GM12878 (cell line): ENCODE results near the gene HPS6. TPM values are rescaled to one million over a fixed set of nuclear protein-coding genes. Genes with fewer than 3 reads are reported as not detected.

Experiments
- ATAC-seq: fragments of 200-7000 bp; cut with Tn5 transposase; 3 replicates; pipeline ENCODE4 v1.9.1; 2020; ENCODE audit warnings: mild to moderate bottlenecking, moderate library complexity
- BruUV-seq: library from RNA; stranded (reverse); fragments of 400-500 nt; replicated peaks from 2 replicates; lab custom pipeline; 2021; lab: Mats Ljungman, UMichigan
- CTCF ChIA-PET: fragments of 300-600 bp; sonication (Branson Sonifier 250); formaldehyde crosslinking; extraction: SDS; loops from one replicate; lab custom pipeline; 2021; ENCODE audit warnings: inconsistent platforms; lab: Yijun Ruan, JAX
- POLR2A ChIA-PET: fragments of 350-600 bp; formaldehyde crosslinking; extraction: SDS; loops from one replicate; lab custom pipeline; 2021; ENCODE audit warnings: inconsistent platforms; lab: Charles Lee
- RAD21 ChIA-PET: fragments of 300-600 bp; sonication (Branson Sonifier 250); formaldehyde crosslinking; loops from one replicate; lab custom pipeline; 2023; ENCODE audit warnings: antibody characterized with exemption; ENCODE audit not compliant: unreplicated experiment; lab: Charles Lee
- SMC1A ChIA-PET: fragments of 300-600 bp; sonication (Branson Sonifier 250); formaldehyde crosslinking; loops from one replicate; lab custom pipeline; 2023; ENCODE audit not compliant: unreplicated experiment, uncharacterized antibody; lab: Charles Lee
- DNase-seq: peaks from one replicate; pipeline ENCODE4 v3.0.0-alpha.2; 2011; ENCODE audit warnings: low read depth, low spot score
- FAIRE-seq: peaks from 3 replicates; lab custom pipeline; 2011; peaks lifted over from hg19 to GRCh38; lab: Jason Lieb, UNC
- H2AFZ ChIP-seq: 2 replicates; pipeline ENCODE4 v1.6.0; 2011; ENCODE audit warnings: low read depth, low read length, control low read depth; ENCODE audit not compliant: control insufficient read depth
- H3K27ac ChIP-seq: 2 replicates; pipeline ENCODE4 v1.5.1; 2011; ENCODE audit warnings: control low read depth; ENCODE audit not compliant: control insufficient read depth, insufficient read depth
- H3K27me3 ChIP-seq, 2 experiments: replicated peaks in 1 of 2; 2 replicates each; pipeline versions ENCODE4 v1.6.0 to v1.6.1; 2011; ENCODE audit warnings: low read length in 1 of 2; ENCODE audit not compliant: control insufficient read depth in 2 of 2, insufficient read depth in 2 of 2
- H3K36me3 ChIP-seq, 2 experiments: 2 replicates each; pipeline ENCODE4 v1.5.1; 2011; ENCODE audit warnings: low read length in 1 of 2; ENCODE audit not compliant: control insufficient read depth in 2 of 2, insufficient read depth in 2 of 2
- H3K4me1 ChIP-seq: 2 replicates; pipeline ENCODE4 v1.6.1; 2011; ENCODE audit warnings: mild to moderate bottlenecking, low read length, moderate library complexity, mixed read lengths; ENCODE audit not compliant: control insufficient read depth, insufficient read depth
- H3K4me2 ChIP-seq: 2 replicates; pipeline ENCODE4 v1.6.0; 2011; ENCODE audit warnings: control low read depth; ENCODE audit not compliant: control insufficient read depth, insufficient read depth
- H3K4me3 ChIP-seq: fragments of 200-600 bp; sonication (generic); 2 replicates; pipeline ENCODE4 v1.5.1; 2016
- H3K79me2 ChIP-seq: 2 replicates; pipeline ENCODE4 v1.6.0; 2011; ENCODE audit warnings: low read length; ENCODE audit not compliant: control insufficient read depth, insufficient read depth
- H3K9ac ChIP-seq: 2 replicates; pipeline ENCODE4 v1.8.0; 2011; ENCODE audit warnings: low read length, control low read depth, mixed read lengths; ENCODE audit not compliant: control insufficient read depth, insufficient read depth
- H3K9me3 ChIP-seq: replicated peaks from 3 replicates; pipeline ENCODE4 v1.5.1; 2011; ENCODE audit warnings: mild to moderate bottlenecking, low read length; ENCODE audit not compliant: control insufficient read depth, insufficient read depth
- H4K20me1 ChIP-seq: 2 replicates; pipeline ENCODE4 v1.6.0; 2011; ENCODE audit not compliant: control insufficient read depth, insufficient read depth
- FOXM1 ChIP-seq: IDR thresholded peaks from 2 replicates; pipeline ENCODE4 v1.6.1; 2012; ENCODE audit warnings: low read depth, mild to moderate bottlenecking, inconsistent platforms, low read length, moderate library complexity
- LARP7 ChIP-seq: fragments of 450-650 bp; IDR thresholded peaks from 2 replicates; pipeline ENCODE4 v1.6.1; 2017; ENCODE audit warnings: mild to moderate bottlenecking
- MYB ChIP-seq: fragments of 150-350 bp; IDR thresholded peaks from 2 replicates; pipeline ENCODE4 v1.6.1; 2014; ENCODE audit warnings: mild to moderate bottlenecking, low read depth, low read length, borderline replicate concordance
- NFIC ChIP-seq: IDR thresholded peaks from 2 replicates; pipeline ENCODE4 v1.6.1; 2012; ENCODE audit warnings: low read depth, mild to moderate bottlenecking, inconsistent platforms, low read length, moderate library complexity
- NFYB ChIP-seq: IDR thresholded peaks from 2 replicates; pipeline ENCODE4 v1.6.1; 2011; ENCODE audit warnings: low read depth, mild to moderate bottlenecking, low read length, improper control_type of control experiment, moderate library complexity; ENCODE audit not compliant: insufficient read depth
- POU2F2 ChIP-seq: IDR thresholded peaks from 3 replicates; pipeline ENCODE4 v1.6.1; 2011; ENCODE audit warnings: low read depth, mild to moderate bottlenecking, low read length, borderline replicate concordance
- WGBS: methylation state at CpG from one replicate; pipeline ENCODE4 v1.1.6; 2016; ENCODE audit warnings: low lambda C conversion rate; ENCODE audit not compliant: insufficient replicate concordance, insufficient coverage; ENCODE audit errors: missing lambda C conversion rate; 5-methylcytosine and 5-hydroxymethylcytosine counted together
- in situ Hi-C: fragments of 300-500 bp; cut with MboI; formaldehyde crosslinking; loops from 9 replicates; pipeline ENCODE4 v1.14.3; 2018; ENCODE audit warnings: mixed read lengths
- intact Hi-C: fragments of 100-400 bp; cut with micrococcal nuclease; formaldehyde crosslinking; loops from one replicate; pipeline ENCODE4 v1.14.2; 2022; ENCODE audit not compliant: unreplicated experiment
- polyA plus RNA-seq, 11 experiments: library from polyadenylated mRNA; depleted of rRNA in 4 of 11; unstranded in 6 of 11; stranded (reverse) in 5 of 11; fragments of >200 nt; fragmentation: Nextera tagmentation in 4 of 11; fragmentation: Illumina TruSeq in 1 of 11; extraction: Ambion mirVana in 4 of 11; extraction: Trizol in 1 of 11; gene quantifications; 1 replicate in 1 of 11; 2 replicates in 10 of 11; pipeline versions ENCODE4 v1.2.1 to v1.2.3, GENCODE V29; 2011 to 2016; ENCODE audit warnings: inconsistent platforms in 2 of 11, missing spikeins in 2 of 11, low read depth in 1 of 11
- total RNA-seq, 4 experiments: library from RNA; depleted of rRNA in 3 of 4; stranded (reverse); fragments of >200 nt in 3 of 4; fragmentation: Illumina TruSeq in 1 of 4; extraction: Trizol in 1 of 4; gene quantifications; 2 replicates each; pipeline versions ENCODE4 v1.2.1 to v1.2.3, GENCODE V29; 2013 to 2021
- TF ChIP-seq, protein P1 (sequence below): fragments of 450-650 bp; IDR thresholded peaks from 2 replicates; pipeline ENCODE4 v1.6.1; 2016; ENCODE audit warnings: mild to moderate bottlenecking

HPS6 gene
- total and polyA plus RNA-seq, 10 of the 15 experiments (the other 5 are each of a cell fraction or from before 2014, with no cell fraction given): 1.4 to 28.0 (median 12.0) TPM

DNA sequence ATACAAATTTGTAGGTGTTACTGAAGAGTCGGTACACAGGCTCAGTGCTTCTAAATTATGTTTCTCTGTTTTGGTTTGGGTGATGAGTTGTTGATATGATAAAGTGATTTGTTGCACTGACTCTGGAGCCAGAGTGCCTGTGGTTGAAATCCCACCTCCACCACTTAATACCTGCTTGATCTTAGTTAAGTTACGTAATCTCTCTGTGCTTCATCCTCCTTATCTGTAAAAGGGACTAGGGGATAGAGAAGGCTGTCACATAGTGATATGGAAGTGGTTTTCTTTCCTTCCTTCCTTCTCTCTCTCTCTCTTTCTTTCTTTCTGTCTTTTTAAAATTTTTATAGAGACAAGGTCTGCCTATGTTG lies 664 bp upstream of the HPS6 start:
- ChIA-PET SMC1A (no interaction called here), RAD21 (interaction anchor here (0.5 kb wide), 1 partner anchor 57 kb away, joined by 5 read pairs; no protein-coding TSS in a partner anchor), POLR2A (no interaction called here), CTCF (interaction anchor here (0.6 to 1.0 kb wide), 2 partner anchors 12 to 55 kb away, joined by 3 read pairs; no protein-coding TSS in a partner anchor)
- peak; percentile 56 for FAIRE-seq
- Histone ChIP-seq H4K20me1 (no peaks in the 10 kb centered on the region), H3K4me1 (peaks cover 7% of the 10 kb centered on the region), H3K36me3 (no peaks in the 10 kb centered on the region), H3K4me2 (peak overlapping the region; percentile 96; the same call in 1 of the 2 replicates), H2AFZ (peak overlapping the region; percentile 89), H3K9me3 (no peaks in the 10 kb centered on the region), H3K27ac (peak overlapping the region; percentile 73; the same call in 1 of the 2 replicates), H3K27me3 (no peaks in the 10 kb centered on the region), H3K79me2 (peaks cover 20% of the 10 kb centered on the region), H3K9ac (peak overlapping the region; percentile 87), H3K4me3 (peak overlapping the region; percentile 90)
- in situ Hi-C loops (no loop called here), intact Hi-C loops (no loop called here)
- TF ChIP-seq MYB (no peak), LARP7 (no peak), POU2F2 (no peak), NFYB (no peak), FOXM1 (no peak), NFIC (no peak)
- TF ChIP-seq, protein P1, sequence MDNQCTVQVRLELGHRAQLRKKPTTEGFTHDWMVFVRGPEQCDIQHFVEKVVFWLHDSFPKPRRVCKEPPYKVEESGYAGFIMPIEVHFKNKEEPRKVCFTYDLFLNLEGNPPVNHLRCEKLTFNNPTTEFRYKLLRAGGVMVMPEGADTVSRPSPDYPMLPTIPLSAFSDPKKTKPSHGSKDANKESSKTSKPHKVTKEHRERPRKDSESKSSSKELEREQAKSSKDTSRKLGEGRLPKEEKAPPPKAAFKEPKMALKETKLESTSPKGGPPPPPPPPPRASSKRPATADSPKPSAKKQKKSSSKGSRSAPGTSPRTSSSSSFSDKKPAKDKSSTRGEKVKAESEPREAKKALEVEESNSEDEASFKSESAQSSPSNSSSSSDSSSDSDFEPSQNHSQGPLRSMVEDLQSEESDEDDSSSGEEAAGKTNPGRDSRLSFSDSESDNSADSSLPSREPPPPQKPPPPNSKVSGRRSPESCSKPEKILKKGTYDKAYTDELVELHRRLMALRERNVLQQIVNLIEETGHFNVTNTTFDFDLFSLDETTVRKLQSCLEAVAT: no peak
- 75% methylated on average over 2 of the region's 2 CpGs for WGBS
- BruUV-seq: no TSS peak
- no peak for ATAC-seq
- DNase-seq: no peak
